Measurements from ENCODE around the gene ENTR1.
"Not testable (repeated sequence)": the region's sequence is repeated elsewhere in the genome, so short reads cannot be mapped to it uniquely, and the experiment has no call there.

The ENTR1 gene

DNA sequence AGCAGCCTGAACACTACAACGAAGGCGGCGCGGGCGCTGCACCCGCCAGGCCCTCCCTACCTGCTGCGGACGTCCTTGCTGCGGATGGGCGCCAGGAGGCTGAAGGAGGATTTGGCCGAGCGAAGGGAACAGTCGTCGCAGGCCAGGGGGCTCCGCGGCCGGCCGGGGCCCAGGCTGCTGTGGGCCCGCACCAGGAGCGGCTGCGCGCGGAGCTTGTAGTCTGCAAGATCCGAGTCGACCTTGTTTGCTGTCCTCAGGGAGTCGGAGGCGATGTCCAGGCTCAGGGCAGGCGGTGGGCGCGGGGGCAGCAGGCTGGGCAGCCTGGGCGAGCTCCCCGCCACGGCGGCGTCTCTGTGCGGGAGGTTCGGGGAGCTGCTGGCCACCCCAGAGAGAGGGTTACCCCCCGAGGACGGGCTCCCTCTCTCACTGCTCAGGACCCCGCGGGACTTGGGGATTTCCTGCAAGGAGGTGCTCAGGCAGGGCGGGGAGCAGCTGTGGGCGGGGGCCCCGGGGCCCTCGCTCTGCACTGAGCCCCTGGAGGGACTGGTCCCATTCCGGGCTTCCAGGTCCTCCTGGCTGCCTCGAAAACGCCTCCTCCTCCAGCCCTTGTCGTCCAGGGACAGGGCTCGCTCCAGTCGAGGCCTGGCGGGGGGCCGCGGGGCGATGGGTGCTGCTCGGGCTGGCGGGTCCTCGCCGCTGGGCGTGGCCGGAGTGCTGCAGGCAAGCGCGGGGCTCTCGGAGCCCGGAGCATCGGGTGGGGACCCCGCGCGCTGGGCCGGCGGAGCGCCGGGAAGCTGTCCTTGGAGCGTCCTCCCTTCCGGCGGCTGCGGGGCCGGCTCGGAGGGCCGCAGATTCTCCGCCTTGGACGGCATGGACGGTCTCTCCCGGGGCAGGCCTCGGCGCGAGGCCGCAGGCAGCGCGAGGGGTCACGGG lies 28.4 kb upstream of the ENTR1 start:
- DNase-seq: no peak

DNA sequence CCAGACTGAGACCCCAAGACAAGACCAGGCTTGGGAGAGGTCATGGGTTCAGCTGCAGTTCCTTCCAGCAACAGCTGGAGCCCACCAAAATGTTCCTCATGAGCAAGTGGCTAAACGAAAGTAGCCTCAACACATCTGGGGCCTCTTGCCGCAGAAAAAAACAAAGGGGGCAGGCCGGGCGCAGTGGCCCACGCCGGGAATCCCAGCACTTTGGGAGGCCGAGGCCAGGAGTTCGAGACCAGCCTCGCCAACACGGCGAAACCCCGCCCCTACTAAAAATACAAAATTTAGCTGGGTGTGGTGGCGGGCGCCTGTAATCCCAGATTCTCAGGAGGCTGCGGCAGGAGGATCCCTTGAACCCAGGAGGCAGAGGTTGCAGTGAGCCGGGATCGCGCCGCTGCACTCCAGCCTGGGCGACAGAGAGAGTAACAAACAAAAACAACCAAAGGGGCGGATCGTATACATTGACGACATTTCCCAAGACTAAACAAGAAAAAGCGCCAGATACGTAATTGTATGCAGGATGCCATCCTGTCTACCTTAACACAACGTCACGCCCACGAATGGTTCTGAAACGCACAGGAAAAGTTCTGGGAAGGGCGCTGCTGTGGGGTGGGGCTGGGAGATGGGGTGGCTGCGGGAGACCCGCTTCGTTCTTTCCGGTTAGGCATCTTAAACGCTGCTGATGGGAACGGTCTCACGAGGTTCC lies 27.6 kb upstream of the ENTR1 start:
- no peak for DNase-seq

DNA sequence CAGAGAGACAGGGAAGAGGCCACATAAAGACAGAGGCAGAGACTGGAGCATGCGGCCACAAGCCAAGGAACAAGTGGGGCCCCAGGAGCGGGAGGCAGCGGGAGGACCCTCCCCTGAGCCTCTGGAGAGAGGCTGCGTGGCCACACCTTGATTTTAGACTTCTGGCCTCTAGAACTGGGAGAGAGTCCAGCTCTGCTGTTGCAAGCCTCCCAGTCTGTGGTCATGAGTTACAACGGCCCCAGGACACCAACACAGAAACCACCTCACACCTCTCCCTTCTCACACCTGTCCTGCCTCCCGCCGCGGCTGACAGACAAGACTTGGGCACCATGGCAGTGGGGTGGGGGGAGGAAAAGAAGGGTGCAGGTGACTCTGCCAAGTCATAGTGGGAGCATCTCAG lies 27.0 kb upstream of the ENTR1 start:
- no peak for DNase-seq

DNA sequence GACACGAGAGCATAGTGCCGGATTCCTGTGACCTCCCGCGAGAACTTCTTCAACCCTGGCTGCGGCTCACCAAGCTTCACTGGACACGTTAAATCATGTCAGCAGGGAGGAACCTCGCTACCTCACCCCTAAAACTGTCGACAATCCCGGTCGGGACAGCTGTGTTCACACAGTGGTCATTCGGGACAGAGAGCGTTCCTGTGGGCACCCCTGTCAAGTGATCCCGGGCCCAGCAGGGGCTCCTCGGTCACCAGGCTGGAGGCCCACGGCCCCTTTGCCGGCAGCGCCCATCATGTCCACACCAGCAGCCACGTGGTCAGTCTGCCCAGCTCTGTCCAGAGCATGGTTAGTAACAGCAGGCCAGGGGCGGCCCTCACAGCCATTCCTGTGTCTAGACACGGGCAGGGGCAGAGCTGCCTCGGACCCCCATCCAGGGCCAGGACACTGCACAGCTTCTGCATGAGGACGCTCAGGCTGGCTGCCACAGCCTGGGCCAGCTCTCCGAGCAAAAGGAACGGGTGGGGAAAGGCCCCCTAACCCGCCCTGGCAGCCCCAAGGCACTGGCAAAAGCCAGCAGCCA lies 25.7 kb upstream of the ENTR1 start:
- DNase-seq: no peak

DNA sequence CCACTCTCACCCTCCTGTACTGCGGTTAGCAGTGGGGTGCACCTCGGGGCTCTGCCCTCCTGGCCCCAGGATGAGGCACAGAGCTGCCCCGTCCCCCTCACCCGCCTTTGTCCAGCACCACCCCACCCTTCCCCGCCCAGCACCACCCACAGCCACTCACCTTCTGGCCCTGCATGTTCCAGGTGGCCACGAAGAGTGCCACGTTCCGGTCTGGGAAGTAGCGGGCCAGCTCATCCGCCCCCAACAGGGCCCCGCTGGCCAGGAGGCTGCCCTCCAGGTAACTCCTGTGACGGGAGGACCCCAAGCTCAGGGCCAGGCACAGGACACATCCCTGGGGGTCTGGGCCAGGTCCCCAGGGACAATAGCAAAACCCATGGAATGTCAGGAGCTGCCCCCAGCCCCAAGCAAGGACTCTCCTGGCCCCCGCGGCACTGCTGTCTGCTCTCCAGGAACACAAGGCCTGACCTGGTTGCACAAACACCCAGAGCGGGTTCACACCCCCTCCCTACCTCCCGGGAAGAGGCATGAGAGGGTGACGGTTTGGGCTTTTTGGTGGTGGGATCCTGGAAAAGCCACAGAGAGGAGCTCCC lies 24.3 kb upstream of the ENTR1 start:
- no peak for DNase-seq

DNA sequence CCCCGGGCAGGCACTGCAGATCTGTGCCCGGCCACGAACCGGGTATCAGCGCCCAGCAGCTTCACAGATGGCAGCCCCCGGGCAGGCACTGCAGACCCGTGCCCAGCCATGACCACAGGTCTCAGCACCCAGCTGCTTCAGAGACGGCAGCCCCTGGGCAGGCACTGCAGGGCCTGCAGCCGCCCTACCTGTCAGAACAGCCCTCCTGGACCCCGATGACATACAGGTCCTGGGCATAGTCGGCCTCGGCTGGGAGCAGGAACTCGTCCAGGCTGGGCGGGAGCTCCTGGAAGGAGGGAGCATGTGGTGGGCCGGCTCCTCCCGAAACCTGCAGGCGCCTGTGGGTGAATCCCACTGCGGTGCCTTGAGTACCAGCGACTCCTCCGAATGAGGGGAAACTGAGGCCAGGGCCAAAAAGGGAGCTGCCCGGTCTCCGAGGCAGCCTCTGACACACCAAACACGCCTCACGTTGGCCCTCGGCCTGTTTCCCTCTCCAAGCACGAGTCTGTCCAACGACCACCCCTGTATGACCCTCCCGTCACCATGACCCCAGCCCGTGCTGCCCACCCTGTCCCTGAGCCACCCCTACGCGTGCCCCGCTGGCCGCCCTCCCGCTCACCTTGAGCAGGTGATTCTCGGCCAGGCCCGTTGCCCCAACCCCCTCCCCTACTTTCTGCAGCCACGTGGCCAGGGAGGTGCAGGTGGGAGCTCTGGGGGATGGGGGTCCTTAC lies 23.6 kb upstream of the ENTR1 start:
- no peak for DNase-seq

DNA sequence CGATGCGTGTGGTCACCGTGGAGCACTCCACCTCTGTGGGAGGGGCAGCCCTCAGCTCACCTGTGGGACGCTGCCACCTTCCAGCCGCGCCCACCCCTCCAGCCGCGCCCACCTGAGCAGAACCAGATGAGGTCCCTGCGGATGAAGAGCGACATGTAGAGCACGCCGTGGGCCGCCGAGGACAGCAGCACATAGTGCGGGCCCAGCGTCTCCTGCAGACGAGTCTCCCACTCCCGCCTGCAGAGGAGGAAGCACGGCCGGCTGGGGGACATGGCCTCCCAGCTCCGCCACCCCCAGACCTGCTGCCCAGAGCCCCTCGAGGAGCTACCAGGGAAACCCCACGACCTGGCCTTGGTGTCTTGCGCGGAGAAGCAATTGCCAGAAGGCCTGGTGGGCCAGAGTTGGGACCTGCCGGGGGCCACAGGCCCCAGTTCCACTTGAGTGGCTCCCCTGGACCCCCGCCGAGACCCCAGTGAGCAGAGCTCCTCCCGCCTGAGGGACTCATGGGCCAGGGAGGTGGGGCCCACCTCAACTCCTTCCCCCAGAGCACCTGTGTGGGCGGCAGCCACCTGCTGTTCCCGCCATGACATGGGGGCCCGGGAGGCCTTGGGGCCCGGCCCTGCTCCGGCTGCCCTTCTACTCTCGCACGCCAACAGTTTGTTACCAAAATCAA lies 22.8 kb upstream of the ENTR1 start:
- no peak for DNase-seq

DNA sequence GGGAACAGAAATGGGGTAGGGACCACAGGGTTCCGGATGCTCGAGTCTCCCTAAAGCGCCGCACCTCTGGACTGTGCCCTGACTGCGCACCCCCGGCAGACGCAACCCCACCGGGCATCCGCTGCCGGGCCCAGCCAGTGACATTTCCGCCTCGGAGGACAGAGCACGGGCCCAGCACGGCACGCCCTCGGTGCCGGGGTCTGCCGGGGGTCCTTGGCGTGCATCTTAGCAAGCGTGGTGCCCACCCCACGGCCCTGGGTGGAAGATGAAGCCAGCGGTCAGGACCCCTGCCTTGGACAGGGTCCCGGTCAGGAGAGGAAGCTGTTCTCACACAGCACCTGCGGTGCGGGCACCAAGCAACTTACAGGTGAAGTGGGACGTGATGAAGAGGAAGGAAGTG lies 22.2 kb upstream of the ENTR1 start:
- no peak for DNase-seq

DNA sequence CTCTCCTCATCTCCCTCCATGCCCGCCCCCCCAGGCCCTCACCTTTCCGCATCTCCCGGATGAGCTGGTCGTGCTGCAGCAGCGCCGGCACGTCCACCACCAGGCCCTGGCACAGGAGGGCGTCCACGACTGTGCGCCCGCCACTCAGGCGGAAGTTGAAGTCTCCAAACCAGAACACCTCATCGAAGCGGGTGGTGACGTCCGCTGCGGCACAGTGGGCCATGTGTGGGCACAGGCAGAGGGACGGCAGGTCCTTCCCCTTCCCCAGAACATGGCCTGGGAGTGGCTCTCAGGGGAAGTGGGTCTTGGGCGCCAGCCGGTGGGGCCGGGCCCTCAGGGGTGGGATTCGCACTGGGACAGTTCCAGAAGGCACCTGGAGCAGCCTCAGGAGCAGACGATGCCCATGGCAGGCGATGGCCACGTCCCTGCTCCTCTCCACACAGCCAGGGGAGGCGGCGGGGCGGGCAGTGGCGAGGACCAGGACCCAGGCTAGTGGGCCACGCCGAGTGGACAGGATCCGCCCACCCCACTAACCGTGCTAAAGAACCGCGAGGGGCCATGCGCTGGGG lies 21.5 kb upstream of the ENTR1 start:
- no peak for DNase-seq

DNA sequence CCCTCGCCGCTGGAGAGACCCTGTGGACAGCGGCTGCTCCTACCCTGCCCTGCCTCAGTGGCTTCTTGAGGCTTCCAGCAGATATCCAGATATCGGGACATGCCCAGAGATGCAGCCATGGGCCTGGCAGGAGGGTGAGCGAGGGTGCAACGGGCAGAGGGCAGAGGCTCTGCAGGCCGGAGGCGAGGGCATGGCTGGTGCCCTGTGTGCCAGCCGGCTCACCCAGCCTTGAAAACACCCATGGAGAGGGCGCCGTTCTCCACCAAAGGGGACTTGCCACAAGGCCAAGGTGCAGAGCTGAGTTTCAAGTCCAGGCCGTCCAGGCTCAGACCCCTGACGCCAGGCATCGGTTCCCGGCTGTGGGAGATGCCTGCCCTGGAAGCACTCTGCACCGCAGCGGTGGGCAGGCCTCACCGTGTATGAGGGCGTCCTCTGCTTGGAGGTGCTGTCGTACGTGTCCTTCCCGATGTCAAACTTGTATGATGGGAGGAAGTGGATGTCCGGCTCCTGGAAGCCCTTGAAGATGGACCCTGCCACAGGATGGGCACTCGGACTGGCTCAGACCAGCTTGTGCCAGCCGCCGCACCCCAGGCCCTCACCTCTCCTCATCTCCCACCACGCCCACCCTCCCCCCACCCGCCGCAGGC lies 20.3 kb upstream of the ENTR1 start:
- no peak for DNase-seq

DNA sequence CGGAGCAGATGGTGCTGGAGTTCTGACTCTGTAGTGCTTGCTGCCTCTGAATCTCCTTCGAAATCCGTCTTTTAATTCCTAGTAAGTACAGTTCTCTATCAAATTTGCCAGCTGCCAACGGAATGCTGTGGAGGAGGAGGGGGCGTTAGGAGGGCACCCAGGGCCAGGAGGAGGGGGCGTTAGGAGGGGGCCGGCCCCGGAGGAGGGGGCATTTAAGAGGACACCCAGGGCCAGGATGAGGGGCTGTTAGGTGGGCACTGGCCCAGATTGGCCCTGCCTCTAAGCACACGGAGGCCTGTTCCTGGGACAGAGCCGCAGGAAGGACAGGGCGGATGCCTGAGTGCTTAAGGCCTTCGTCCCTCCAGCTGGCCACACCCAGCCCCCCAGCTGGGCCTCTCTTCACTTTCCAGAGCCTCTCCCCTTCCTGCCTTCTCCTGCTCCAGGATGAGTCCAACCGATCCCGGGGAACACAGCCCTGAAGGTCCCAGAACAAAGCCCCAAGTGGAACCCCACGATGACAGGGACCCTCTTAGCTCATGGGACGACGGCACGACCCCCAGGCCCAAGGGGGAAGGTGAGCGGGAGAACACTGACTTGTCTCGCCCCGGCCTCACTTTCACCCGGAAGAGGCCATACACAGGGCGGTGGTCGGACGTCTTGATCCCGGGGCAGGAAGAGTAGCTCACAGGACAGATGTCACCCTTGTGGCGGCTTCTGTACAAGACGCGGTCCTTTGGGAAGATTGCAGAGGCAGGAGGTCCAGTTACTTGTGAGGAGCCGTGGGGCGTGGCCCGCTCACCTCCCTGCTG lies 19.5 kb upstream of the ENTR1 start:
- no peak for DNase-seq

DNA sequence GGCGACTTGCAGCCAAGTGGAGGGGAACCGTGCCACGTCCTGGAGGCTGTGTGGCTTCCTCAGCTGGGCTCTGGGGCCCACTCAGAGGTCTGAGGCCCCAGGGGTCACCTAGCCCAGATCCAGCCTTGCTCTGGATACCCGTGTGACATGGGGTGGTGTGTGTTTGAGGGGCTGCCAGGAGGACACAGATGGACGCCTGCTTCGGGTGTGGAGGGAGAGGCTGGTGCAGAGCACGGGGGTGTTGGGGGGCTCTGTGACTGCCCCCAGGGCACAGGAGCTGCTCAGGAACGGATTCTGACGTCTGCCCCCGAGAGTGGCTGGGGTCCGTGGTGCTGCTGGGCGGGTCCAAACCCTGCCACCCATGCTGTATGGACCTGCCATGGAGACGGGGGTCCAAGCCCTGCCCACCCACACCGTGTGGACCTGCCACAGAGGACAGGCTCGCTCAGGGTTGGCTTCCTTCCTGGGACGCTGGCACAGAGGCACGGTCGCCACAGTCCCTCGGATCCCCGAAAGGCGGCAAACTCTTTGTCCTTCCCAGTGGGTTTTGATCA lies 18.7 kb upstream of the ENTR1 start:
- no peak for DNase-seq

DNA sequence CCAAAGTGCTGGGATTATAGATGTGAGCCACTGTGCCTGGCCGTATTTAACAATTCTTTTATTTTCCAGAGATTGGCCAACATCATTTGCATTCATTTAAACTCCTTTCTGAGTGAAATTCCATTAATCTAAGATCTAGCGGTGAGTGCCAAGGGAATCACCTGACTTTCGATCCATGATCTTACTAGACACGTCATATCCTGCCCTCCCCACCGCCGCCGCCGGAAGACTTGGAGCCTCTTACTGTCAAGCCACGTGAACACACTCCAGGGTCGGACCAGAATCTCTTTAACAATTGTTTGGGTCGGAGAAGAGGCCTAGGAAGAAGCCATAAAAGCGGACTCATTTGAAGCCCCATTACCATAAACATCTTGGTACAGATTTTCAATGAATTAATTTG lies 16.4 kb upstream of the ENTR1 start:
- no peak for DNase-seq

DNA sequence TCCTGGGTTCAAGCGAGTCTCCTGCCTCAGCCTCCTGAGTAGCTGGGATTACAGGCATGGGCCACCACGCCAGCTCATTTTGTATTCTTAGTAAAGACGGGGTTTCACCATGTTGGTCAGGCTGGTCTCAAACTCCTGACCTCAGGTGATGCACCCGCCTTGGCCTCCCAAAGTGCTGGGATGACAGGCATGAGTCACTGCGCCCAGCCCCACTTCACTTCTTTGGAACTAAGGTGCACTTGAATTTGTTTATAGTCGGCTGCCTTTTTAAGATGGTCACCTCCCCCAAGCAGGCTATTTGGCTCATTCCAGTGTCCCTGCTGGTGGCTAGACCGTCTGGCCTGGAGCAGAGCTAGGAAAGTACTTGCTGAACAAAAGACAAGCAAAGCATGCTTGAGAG lies 15.0 kb upstream of the ENTR1 start:
- DNase-seq: not testable (repeated sequence)

DNA sequence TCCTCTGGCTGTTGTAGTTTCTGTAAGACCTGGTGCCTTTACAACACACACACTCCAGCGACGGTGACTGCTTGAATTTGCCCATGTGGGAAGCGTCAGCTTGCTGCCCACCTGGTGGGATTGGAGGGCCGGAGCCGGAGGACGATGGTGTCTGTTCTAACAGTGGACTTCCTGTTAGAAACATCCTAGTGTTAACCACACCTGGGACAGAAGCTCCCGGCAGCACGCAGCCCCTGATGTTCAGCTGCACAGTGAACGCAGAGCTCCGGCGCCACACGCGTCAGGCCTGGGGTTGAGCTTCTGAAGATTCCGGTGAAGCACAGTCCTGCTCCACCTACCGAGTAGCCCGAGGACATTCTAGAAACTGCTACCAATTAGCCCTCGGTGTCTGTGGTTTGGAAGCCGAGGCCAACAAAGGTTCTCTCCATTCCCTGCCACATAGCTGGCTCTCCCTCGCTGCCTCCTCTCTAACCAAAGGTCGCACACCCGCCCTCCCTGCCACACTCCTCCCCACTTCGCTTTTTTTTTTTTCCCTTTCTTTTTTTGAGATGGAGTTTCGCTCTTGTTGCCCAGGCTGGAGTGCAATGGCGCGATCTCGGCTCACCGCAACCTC lies 14.4 kb upstream of the ENTR1 start:
- DNase-seq: no peak

DNA sequence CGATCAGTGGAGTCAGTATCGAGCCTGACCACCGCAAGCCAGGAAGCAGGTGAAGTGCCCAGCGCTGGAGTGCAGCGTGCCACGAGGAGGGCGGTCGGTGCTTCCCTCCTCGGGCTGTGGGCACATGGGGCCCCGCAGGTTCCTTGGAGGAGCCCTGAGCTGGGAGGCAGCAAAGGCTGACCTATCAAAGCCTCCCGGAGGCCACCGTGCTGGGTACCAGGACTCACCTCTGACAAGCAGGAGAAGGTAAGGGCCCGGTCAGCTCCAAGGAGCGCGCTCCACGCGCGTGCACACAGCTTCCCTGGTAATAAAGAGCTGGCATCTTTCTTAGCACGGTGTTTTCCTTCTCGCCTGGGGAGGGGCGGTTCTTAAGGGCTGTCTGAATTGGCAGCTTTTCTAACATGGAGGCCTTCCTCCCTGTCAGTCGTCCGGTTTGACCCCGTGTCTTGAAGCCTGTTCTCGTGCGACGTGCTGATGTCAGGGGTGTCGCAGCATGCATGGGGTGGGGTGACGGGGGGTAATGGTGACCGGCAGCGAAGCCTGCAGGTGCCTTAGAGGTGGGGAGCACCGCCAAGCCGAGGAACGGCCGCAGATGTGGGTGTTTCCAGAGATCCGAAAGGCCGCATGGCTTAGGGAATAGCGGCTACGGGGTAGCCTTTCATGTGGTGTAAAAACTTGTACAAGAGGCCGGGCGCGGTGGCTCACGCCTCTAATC lies 13.2 kb upstream of the ENTR1 start:
- no peak for DNase-seq

DNA sequence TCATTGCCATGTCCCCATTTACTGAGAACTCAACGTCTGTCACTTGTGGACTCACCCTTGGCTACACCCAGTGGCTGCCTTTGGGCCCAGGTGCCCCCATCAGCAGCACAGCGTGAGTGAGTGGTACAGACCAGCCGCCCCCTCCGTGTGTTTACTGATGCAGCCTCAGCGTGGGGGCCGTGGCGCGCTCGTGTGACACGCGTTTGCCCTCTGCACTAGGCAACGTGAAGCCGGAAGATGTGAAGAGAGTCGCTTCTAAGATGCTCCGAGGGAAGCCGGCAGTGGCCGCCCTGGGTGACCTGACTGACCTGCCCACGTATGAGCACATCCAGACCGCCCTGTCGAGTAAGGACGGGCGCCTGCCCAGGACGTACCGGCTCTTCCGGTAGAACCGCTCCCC lies 12.5 kb upstream of the ENTR1 start:
- DNase-seq: no peak

DNA sequence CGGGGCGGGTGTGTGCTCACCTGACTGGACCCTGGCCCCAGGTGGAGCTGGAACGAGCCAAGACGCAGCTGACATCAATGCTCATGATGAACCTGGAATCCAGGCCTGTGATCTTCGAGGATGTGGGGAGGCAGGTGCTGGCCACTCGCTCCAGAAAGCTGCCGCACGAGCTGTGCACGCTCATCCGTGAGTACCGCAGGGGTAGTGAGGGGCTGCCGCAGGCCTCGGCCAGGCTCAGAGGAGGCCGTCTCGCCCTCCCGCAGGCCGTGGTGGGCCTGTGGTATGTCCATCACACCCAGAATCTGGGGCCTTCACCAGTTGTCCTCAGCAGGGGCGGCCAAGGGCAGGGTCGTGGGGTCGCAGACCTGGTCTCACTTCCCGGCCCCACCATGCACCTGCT lies 11.4 kb upstream of the ENTR1 start:
- no peak for DNase-seq

DNA sequence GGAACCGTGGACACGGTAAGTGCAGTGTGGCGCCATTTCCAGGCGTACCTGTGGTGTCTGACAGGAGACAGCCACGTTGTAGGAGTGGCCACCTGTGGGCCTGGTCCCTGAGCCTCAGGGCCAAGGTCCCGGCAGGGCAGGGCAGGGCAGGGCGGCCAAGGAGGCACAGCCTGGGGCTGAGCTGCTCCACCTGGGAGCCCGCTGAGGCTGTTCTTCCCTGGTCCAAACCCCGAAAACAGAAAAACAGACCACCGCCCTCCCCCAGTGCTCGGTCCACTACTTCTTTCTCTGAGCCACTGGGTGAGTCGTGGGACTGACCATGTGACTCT lies 8.6 kb upstream of the ENTR1 start:
- no peak for DNase-seq
